WTC11 (cell line): ENCODE data around the gene SYNGR3.

Experiments used
- ATF3 ChIP-seq: sonication (generic); formaldehyde crosslinking; conservative IDR thresholded peaks from 2 replicates; pipeline ENCODE4 v1.8.1; 2022; ENCODE audit warnings: mild to moderate bottlenecking, missing genetic modification reagents
- CBFB ChIP-seq: sonication (generic); formaldehyde crosslinking; IDR thresholded peaks from 2 replicates; pipeline ENCODE4 v1.8.1; 2022; ENCODE audit warnings: mild to moderate bottlenecking, low read depth, missing genetic modification reagents
- CTCF ChIP-seq: fragments of 200-600 bp; IDR thresholded peaks from 2 replicates; pipeline ENCODE4 v1.8.0; 2022; ENCODE audit warnings: antibody characterized with exemption
- ESRRA ChIP-seq: sonication (generic); formaldehyde crosslinking; IDR thresholded peaks from 2 replicates; pipeline ENCODE4 v1.8.1; 2022; ENCODE audit warnings: mild to moderate bottlenecking, missing genetic modification reagents, borderline replicate concordance
- FOXP4 ChIP-seq: sonication (generic); formaldehyde crosslinking; IDR thresholded peaks from 2 replicates; pipeline ENCODE4 v1.8.0; 2022; ENCODE audit warnings: mild to moderate bottlenecking, missing genetic modification reagents
- GRHL2 ChIP-seq: fragments of 250-450 bp; sonication (Bioruptor Pico); IDR thresholded peaks from 2 replicates; pipeline ENCODE4 v1.8.0; 2022; ENCODE audit warnings: mild to moderate bottlenecking, moderate library complexity; ENCODE audit not compliant: insufficient replicate concordance, severe bottlenecking
- HMGA2 ChIP-seq: fragments of 250-450 bp; sonication (Bioruptor Pico); IDR thresholded peaks from 2 replicates; pipeline ENCODE4 v1.4.0; 2021; ENCODE audit warnings: mild to moderate bottlenecking, moderate library complexity
- JUN ChIP-seq: sonication (generic); formaldehyde crosslinking; IDR thresholded peaks from 2 replicates; pipeline ENCODE4 v1.8.0; 2023; ENCODE audit warnings: mild to moderate bottlenecking, missing genetic modification reagents
- MAX ChIP-seq: sonication (generic); formaldehyde crosslinking; IDR thresholded peaks from 2 replicates; pipeline ENCODE4 v1.8.0; 2022; ENCODE audit warnings: mild to moderate bottlenecking, missing genetic modification reagents
- MYBL2 ChIP-seq: sonication (generic); formaldehyde crosslinking; IDR thresholded peaks from 2 replicates; pipeline ENCODE4 v1.8.1; 2023; ENCODE audit warnings: mild to moderate bottlenecking, moderate library complexity, missing genetic modification reagents
- NFE2L1 ChIP-seq: sonication (generic); formaldehyde crosslinking; IDR thresholded peaks from 2 replicates; pipeline ENCODE4 v1.8.1; 2023; ENCODE audit warnings: missing genetic modification reagents
- ZNF396 ChIP-seq: fragments of 250-450 bp; sonication (Bioruptor Pico); IDR thresholded peaks from 2 replicates; pipeline ENCODE4 v1.8.0; 2021; ENCODE audit warnings: mild to moderate bottlenecking, moderate library complexity, borderline replicate concordance
- TF ChIP-seq, protein P1 (sequence below): fragments of 250-450 bp; sonication (Bioruptor Pico); IDR thresholded peaks from 2 replicates; pipeline ENCODE4 v2.1.2; 2022; ENCODE audit warnings: mild to moderate bottlenecking, moderate library complexity
- TF ChIP-seq, protein P2 (sequence below): sonication (generic); formaldehyde crosslinking; IDR thresholded peaks from 2 replicates; pipeline ENCODE4 v1.8.1; 2023; ENCODE audit warnings: mild to moderate bottlenecking, missing genetic modification reagents

- no peak for TF ChIP-seq ATF3
- no peak for TF ChIP-seq CTCF
- peak; percentile 43; the same call in 1 of the 2 replicates for TF ChIP-seq MAX (CRISPR knock-in tag)
- TF ChIP-seq, protein P1, sequence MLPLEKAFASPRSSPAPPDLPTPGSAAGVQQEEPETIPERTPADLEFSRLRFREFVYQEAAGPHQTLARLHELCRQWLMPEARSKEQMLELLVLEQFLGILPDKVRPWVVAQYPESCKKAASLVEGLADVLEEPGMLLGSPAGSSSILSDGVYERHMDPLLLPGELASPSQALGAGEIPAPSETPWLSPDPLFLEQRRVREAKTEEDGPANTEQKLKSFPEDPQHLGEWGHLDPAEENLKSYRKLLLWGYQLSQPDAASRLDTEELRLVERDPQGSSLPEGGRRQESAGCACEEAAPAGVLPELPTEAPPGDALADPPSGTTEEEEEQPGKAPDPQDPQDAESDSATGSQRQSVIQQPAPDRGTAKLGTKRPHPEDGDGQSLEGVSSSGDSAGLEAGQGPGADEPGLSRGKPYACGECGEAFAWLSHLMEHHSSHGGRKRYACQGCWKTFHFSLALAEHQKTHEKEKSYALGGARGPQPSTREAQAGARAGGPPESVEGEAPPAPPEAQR (CRISPR knock-in tag) = no peak
- no peak for TF ChIP-seq FOXP4 (CRISPR knock-in tag)
- TF ChIP-seq JUN (CRISPR knock-in tag) = no peak
- peak; percentile 46; the same call in 1 of the 2 replicates for TF ChIP-seq ESRRA (CRISPR knock-in tag)
- TF ChIP-seq CBFB (CRISPR knock-in tag) = no peak
- no peak for TF ChIP-seq HMGA2
- TF ChIP-seq, protein P2, sequence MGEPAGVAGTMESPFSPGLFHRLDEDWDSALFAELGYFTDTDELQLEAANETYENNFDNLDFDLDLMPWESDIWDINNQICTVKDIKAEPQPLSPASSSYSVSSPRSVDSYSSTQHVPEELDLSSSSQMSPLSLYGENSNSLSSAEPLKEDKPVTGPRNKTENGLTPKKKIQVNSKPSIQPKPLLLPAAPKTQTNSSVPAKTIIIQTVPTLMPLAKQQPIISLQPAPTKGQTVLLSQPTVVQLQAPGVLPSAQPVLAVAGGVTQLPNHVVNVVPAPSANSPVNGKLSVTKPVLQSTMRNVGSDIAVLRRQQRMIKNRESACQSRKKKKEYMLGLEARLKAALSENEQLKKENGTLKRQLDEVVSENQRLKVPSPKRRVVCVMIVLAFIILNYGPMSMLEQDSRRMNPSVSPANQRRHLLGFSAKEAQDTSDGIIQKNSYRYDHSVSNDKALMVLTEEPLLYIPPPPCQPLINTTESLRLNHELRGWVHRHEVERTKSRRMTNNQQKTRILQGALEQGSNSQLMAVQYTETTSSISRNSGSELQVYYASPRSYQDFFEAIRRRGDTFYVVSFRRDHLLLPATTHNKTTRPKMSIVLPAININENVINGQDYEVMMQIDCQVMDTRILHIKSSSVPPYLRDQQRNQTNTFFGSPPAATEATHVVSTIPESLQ (CRISPR knock-in tag) = no peak
- no peak for TF ChIP-seq GRHL2
- no peak for TF ChIP-seq MYBL2
- no peak for TF ChIP-seq NFE2L1 (CRISPR knock-in tag)
- no peak for TF ChIP-seq ZNF396 (CRISPR knock-in tag)
Measured at GRCh38 chr16:1990351-1991134, 773 bp downstream of the SYNGR3 start.
